NCI-H2227 (cell line): Measurements from ENCODE around the gene DNAAF8.
"Not testable (repeated sequence)": the region's sequence is repeated elsewhere in the genome, so short reads cannot be mapped to it uniquely, and the experiment has no call there.

Experiments
- DNase-seq: peaks from one replicate; lab custom pipeline; 2025; ENCODE audit not compliant: unreplicated experiment; lab: John Stamatoyannopoulos, UW

DNAAF8 gene

DNA sequence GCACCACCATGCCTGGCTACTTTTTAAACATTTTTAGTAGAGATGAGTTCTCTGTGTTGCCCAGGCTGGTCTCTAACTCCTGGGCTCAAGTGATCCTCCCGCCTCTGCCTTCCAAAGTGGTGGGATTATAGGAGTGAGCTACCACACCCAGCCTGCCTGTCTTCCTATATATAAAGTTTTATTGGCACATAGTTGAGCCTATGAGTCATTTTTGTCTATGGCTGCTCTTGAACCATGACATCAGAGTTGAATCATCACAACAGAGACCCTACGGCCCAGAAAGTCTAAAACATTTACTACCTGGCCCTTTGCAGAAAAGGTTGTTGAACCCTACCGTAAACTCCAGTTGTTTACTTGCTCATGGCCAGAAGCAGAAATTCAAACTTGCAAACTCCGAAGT is 45.9 kb downstream of the DNAAF8 start:
- no peak for DNase-seq

DNA sequence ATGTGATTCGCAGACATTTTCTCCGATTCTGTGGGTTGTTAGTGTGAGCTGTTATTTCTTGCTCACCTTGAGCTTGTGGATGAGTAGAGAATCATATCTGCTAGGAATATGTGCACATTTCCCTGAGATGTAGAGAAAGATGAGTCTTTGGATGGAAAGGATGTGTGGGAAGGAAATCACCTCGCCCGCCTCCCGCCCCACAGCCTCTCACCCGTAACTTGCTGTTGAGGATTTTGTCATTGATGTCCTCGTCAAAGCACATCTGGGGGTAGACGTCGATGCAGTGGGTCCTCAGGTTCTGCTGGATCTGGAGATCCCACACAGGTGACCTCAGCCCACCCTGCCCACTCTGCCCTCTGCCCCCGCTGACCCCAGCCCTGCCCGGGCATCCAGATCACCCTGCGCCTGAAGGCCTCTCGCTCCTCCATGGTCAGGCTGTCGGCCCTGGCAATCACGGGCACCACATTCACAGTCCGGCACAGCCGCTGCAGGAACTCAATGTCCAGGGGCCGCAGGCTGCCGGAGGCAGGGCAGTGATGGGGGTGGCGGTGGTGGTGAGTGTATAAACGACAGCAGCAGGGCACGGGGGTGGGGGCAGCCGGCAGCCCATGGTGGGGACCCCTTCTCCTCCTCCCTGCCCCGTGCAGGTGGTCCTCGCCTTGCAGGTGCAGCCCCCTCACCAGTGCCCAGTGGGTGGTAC is 49.1 kb downstream of the DNAAF8 start:
- DNase-seq, result no peak

DNA sequence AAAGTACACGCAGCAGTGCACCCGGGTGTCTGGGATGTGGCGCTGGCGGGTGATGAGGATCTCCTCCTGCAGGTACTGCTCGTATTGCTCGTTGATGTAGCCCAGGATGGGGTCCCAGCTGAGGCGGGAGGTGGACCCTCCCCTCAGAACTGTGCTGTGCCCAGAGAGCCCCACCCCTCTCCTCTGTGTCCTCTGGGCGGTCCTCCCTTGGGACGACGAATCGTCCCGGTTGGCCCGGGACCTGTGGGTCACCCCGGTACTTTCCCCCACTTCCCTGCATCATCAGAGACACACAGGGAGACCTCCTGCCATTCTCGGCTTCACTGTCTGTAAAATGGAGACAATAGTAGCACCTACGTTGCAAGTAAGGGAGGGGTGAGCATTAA is 49.6 kb downstream of the DNAAF8 start:
- no peak for DNase-seq

DNA sequence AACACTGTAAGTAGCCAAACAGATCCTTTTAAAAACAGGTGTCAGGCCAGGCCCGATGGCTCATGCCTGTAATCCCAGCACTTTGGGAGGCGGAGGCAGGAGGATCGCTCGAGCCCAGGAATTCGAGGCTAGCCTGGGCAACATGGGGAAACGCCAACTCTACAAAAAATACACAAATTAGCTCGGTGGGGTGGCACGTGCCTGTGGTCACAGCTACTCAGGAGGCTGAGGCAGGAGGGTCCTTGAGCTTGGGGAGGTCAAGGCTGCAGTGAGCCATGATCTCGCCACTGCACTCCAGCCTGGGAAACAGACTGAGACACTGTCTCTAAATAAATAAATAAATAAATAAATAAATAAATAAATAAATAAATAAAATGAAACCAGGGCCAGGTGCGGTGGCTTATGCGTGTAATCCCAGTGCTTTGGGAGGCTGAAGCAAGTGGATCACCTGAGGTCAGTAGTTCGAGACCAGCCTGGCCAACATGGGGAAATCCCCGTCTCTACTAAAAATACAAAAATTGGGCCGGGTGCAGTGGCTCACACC is 50.2 kb downstream of the DNAAF8 start:
- not testable (repeated sequence) for DNase-seq

DNA sequence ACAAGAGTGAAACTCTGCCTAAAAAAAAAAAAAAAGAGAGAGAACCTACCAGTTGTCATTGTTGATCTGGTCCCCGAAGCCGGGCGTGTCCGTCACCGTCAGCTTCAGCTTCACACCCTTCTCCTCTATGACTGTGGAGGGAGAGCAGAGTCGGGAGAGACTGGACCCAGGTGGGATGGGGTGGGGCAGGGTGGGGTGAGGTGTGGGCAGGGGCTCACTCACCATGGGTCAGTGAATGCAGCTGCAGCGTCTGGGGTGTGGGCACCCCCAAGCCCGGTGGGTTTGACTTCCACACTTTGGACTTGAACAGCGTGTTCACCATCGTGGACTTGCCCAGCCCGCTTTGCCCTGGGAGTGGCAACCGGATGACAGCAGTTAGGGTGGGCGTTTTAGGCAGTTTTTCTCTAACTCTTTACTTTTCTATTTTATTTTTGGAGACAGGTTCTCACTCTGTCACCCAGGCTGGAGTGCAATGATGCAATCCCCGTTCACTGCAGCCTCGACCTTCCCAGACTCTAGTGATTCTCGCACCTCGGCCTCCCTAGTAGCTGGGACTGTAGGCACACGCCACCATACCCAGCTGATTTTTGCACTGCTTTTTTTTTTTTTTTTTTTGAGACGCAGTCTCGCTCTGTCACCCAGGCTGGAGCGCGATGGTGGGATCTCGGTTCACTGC is 51.6 kb downstream of the DNAAF8 start:
- no peak for DNase-seq

DNA sequence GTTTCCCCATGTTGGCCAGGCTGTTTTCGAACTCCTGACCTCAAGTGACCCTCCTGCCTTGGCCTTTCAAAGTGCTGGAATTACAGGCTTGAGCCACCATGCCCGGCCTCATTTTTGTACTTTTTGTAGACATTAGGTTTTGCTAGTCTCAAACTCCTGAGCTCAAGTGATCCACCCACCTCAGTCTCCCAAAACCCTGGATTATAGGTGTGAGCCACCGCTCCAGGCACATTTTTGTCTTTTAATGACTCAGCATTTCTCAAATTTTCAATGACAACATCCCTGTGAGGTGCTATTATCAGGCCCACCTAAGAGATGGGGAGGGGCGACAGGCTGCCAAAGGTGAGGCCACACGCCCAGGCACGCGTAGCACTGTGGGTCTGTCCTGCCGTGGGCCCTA is 52.7 kb downstream of the DNAAF8 start:
- no peak for DNase-seq

DNA sequence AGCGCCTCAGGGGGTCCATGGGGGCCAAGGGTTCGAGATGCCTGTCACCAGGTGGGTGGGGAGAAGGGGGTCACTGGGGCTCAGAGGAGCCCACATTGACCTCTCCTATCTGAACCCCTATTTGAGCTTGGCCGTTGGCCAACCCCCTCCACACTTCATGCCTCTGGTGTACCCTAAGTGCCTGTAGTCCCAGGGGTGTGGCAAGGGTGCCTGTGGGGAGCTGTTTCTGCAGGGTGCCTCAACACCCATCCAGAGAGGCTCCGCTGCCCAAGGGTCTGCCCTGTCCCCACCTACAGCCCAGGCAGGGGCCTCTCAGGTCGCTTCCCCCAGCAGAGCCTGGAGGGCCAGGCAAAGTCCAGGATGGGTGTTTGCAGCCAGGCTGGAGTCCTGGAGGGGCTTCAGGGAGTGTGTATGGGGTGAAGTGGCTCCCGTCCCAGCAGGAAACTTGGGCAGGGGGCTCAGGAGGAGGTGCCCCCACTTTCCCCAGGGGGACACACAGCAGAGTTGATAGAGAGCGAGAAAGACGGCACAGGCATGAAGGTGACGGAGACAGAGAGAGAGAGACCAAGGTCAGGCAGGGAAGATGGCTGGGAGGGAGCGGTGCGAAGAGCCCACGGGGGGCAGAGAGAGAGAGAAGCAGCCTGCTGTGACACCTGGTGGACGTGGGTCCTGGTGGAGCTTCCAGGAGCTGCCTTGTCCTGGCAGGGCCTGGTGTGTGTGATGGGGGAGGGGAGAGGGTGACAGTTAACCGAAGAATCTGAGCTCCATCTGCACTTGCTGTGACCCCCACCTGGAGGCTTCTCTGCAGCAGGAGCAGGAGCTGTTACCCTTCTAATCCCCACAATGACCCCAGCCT is 53.5 kb downstream of the DNAAF8 start, which contains the start of gene SEPTIN12:
Gene SEPTIN12 (minus strand): TSS at position 719 of the 856 bp plus-strand sequence. CDS start 700 bp downstream, at position 19.
- no peak for DNase-seq

DNA sequence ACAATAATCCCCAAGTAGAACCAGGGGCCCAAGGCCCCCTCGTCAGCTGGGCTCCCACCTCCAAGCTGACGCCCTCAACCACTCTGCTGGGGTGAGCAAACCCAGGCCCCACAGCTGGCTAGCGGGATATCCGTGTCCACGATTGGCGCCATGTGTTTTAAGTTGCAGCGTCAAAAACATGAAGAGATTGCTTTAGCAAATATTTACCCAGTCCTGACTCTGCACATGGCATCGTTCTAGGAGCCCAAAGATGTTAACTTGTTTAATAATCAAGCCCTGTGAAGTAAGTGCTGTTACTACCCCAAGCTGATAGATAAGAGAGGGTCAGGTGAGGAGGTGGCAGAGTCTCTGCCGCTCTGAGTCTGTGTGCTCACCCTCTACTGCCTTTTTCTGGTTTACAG is 54.2 kb downstream of the DNAAF8 start:
- no peak for DNase-seq

DNA sequence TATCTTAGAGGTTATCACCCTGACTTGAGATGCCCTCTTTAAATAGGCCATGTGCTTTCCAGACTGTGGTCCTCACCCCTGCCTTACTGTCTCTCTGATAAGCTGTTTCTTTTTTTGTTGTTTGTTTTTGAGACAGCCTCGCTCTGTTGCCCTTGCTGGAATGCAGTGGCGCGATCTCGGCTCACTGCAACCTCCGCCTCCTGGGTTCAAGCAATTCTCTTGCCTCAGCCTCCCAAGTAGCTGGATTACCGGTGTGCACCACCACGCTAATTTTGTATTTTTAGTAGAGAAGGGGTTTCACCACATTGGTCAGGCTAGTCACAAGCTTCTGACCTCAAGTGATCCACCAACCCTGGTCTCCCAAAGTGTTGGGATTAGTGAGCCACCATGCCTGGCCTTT is 54.6 kb downstream of the DNAAF8 start:
- no peak for DNase-seq

DNA sequence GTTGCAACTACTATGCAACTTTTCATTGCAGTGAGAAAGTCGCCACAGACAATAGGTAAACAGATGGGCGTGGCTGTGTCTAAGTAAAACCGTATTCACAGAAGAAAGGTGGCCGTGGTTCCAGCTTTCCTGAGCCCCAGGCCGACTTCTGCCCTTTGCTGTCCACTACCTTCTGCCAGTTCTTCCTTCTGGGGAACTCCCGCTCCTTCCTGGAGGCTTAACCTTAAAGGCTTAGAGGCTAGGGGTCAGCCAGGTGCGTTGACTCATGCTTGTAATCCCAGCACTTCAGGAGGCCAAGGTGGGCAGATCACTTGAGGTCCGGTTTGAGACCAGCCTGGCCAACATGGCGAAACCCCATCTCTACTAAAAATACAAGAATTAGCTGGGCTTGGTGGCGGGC is 55.9 kb downstream of the DNAAF8 start:
- no peak for DNase-seq

DNA sequence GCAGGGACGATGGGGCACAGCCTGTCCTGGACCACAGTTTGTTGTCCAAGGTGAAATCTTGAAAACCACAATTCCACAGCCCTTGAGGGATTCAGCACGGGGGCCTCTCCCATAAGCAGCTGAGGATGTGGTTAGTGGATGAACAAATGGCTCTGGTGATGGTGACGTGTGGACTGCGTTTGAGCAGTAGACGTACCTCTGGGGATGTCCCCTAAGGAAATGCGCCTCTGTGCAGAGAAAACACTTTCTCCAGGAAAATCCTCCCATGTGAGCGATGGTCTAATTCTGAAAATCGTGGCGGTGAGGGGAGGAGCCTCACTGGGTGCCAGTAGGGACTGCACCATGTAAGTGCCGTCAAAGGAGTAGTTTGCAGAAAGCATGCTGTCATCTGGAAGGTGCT is 56.5 kb downstream of the DNAAF8 start:
- no peak for DNase-seq

DNA sequence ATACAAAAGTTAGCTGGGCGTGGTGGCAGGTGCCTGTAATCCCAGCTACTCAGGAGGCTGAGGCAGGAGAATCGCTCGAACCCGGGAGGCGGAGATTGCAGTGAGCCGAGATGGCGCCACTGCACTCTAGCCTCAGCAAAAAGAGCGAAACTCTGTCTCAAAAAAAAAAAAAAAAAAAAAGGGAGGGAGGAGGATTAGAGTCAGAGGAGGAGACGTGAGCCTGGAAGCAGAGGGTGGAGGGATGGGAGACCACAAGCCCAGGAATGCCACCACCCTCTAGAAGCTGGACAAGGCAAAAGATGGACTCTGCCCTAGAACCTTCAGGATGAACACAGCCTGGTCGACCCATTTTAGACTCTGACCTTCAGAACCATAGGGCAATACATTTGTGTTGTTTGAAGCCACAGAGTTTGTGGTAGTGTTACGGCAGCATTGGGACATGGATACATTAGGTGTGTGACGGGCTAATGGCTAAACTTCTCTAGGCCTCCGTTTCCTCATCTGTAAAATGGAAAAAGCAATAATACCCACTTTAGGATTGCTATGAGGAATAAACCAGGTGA is 58.7 kb downstream of the DNAAF8 start:
- DNase-seq, result no peak

DNA sequence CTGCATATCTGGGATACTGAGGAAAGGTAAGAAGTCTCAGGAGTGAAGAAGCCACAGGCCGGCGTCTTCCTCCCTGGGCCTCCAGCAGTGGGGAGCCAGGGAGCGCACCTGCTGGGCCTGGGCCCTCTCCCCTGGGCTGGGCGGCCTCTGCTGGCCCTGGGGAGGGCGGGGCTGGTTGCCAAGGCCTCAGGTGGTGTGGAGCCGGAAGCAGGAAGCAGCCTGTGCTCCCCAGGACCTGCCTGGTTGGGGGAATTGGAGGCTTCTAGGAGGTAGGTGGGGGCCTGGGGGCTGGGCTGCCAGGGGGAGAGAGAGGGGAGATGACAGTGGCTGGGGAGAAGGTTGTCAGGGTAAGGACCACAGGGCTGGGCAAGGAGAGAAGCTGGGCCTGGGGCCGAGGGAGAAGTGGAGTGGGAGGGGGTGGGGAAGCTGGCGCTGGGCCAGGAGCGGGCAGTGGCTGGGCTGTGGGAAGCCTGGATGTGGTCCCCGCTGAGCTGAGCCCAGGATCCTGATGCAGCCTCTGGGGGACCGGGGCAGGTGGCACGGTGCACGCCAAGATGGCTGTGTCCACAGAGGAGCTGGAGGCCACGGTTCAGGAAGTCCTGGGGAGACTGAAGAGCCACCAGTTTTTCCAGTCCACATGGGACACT is 61.0 kb downstream of the DNAAF8 start, which contains the start of gene SMIM22:
Gene SMIM22 (plus strand): TSS at position 189 of the 647 bp plus-strand sequence. CDS start 366 bp downstream, at position 555.
- DNase-seq, result peak; percentile 72

DNA sequence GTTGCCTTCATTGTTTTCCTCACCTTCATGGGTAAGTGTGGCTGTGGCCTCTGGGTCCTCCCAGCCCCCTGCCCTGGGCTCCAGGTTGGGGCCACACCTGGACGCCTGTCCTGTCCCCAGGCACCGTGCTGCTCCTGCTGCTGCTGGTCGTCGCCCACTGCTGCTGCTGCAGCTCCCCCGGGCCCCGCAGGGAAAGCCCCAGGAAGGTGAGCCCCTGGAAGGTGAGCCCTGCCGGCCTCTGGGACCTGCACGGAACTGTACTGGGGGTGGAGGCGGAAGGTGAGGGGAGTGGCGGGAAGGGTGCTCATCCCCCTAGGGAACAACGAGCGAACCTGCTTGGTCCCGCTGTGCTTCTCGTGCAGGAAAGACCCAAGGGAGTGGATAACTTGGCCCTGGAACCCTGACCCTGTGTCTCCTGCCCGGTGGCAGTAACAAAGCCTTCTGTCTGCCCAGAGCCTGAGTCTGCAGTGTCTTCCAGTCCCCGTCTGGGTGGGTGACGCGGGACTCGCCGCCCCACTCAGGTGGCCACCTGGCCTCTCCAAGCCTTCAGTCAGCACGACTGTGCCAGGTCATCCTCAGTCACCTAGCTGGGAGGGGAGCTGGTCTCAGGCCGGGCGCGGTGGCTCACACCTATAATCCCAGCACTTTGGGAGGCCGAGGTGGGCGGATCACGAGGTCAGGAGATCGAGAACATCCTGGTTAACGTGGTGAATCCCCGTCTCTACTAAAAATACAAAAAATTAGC is 61.7 kb downstream of the DNAAF8 start:
- no peak for DNase-seq

DNA sequence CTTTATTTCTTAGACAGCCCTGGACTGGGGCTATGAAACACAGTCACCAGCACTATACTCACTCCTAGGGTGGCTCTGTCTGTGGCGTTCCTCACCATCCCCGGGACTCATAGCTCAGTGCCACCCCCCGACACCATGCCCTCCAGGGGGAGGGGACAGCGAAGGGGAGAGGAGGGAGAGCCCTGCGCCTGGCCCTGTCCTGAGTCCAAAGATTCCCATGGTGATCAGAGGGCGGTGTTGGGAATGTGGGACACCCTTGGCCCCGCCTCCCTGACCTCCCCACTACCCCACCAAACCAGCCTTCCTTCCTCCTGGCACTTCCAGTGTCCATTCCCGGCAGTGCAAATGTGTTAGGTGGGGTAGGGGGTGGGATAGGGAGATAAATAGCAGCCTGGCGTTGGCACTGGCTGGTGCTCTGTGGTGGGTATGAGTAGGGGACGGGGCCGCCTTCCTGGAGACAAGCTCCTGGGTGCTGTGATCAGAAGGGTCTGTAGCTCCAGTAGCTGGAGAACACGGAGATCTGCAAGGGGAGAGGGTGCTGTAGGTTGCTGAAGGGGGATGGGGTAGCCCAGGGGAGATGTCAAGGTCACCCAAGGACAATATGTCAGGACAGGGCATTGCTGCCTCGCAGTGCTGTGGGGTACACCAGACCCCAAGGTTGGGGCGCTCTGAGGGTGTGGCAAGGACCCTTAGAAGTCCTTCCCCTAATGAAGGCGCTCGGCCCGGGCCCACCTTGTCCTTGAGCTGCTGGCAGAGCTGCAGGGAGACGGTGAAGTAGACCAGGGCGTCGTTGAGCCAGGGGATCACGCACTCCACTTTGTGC is 62.9 kb downstream of the DNAAF8 start:
- DNase-seq, result no peak

DNA sequence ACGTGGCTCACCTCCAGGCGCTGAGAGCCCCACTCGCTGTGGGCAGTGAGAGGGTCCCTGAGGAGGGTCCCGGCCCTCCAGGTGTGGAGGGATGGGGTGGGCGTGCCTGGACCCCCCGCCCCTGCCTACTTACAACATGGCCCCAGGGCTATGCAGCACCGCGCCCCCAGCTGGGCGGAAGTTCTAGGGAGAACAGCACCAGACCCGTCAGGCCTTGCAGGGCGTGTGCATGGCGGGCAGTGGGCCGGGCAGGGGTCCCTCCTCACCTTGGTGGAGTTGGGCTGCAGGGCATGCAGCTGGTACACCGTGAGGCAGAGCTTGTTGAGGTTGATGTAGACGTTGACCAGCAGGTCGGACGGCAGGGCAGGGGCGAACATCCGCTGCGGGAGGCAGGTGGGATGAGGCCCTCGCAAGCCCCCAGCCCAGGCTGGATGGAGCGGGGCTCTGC is 63.5 kb downstream of the DNAAF8 start:
- no peak for DNase-seq

DNA sequence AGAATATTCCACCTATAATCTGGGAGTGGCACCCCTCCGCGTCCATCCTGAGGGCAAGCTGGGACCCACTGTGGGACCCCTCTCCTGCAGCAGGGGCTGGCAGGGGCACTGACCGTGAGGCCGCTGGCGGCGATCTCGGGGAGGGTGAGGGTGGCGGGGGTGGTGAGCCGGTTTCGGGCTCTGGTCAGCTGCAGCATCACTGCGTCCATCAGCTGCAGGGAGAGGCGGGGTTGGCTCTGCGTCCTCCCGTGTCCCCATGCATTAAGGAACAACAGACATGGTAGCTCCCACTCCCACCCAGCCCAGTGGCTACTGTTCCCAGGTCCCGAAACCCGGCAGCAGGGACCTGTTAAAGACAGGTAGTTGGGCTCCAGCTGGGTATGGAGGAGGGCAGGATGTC is 64.1 kb downstream of the DNAAF8 start:
- DNase-seq, result no peak
